ENCODE measurements around the gene HDAC7. TPM values are rescaled to one million over a fixed set of nuclear protein-coding genes. Genes with fewer than 3 reads are reported as not detected.

HDAC7 gene
- total RNA-seq, 2 experiments from 2014 or later = 331 to 385 TPM

DNA sequence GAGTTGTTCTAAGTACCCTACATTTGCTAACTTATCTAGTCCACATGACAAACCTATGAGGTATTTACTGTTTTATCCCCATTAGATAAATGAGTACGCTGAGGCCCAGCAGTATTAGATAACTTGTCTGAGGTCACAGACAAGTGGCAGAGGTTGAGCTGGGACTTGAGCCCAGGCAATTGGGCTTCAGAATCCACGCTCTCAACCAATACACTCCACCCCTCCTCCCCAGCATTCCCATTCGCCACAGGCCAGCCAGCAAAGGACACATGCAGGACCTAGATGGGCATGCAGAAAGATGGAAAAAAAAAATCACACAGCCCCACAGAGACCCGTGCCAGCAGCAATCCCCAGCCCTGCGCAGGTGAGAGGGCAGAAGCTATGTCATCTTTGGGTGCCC, 12.4 kb downstream of the HDAC7 start:
- CTCF ChIA-PET = interaction anchor here (0.5 to 8.4 kb wide), 14 partner anchors 9 to 389 kb away, joined by 3 to 303 read pairs (median 6); no protein-coding TSS in a partner anchor
- POLR2A ChIA-PET = interaction anchor here (0.9 to 11.0 kb wide), 6 partner anchors 13 to 77 kb away, joined by 3 to 215 read pairs (median 4); no protein-coding TSS in a partner anchor
- H3K36me3 Mint-ChIP-seq (ENCODE audit: low read depth) = peaks cover 71% of the 10 kb centered on the region

DNA sequence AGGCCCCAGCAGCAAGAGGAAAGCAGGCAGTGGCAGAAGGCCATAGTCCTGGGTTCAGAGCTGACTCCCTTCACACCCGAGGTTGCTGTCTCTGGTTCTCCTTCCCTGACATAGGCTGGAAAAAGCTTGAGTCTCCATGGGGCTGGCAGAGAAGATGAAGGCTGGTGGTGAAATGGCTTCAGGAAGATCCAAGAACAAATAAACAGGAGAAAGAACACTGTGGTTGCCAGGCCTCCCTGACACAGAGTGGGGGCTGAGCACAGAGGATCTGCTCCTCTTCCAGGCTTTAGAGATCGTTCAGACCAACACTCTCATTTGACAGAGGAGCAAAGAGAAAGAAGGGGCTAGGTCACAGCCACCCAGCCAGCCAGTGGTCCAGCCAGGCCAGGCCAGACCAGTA, 14.3 kb downstream of the HDAC7 start:
- CTCF ChIA-PET = interaction anchor here (0.8 to 3.5 kb wide), 10 partner anchors 13 to 154 kb away, joined by 3 to 32 read pairs (median 4); no protein-coding TSS in a partner anchor
- ATAC-seq (no peak), DNase-seq (no peak)
- Mint-ChIP-seq H3K9me3 (ENCODE audit: low read depth) (no peaks in the 10 kb centered on the region), H3K36me3 (ENCODE audit: low read depth) (peaks cover 67% of the 10 kb centered on the region), H3K27ac (peak overlapping the region; percentile 94), H3K4me3 (peak overlapping the region; percentile 61), H3K27me3 (no peaks in the 10 kb centered on the region), H3K4me1 (peaks cover 95% of the 10 kb centered on the region)
- intact Hi-C loops (cut with DNase I, micrococcal nuclease) = loop anchor here (5.0 to 10.0 kb wide), 2 partner anchors 593 to 879 kb away; partner anchors contain the start of gene KANSL2 (in 1 of the 2)
- POLR2A ChIA-PET = interaction anchor here (11.0 kb wide), 1 partner anchor 28 kb away, joined by 215 read pairs; no protein-coding TSS in a partner anchor

More for the DNA sequence above, 12.4 kb downstream of the HDAC7 start:
- H3K4me1 Mint-ChIP-seq = peaks cover 96% of the 10 kb centered on the region
- intact Hi-C loops (cut with DNase I, micrococcal nuclease) = loop anchor here (5.0 to 10.0 kb wide), 2 partner anchors 595 to 877 kb away; partner anchors contain the start of gene KANSL2 (in 1 of the 2)
- no peaks in the 10 kb centered on the region for H3K9me3 Mint-ChIP-seq (ENCODE audit: low read depth)
- H3K27ac Mint-ChIP-seq = peak overlapping the region; percentile 94
- no peak for ATAC-seq
- H3K4me3 Mint-ChIP-seq = peak overlapping the region; percentile 61
- no peak for DNase-seq
- H3K27me3 Mint-ChIP-seq = no peaks in the 10 kb centered on the region

DNA sequence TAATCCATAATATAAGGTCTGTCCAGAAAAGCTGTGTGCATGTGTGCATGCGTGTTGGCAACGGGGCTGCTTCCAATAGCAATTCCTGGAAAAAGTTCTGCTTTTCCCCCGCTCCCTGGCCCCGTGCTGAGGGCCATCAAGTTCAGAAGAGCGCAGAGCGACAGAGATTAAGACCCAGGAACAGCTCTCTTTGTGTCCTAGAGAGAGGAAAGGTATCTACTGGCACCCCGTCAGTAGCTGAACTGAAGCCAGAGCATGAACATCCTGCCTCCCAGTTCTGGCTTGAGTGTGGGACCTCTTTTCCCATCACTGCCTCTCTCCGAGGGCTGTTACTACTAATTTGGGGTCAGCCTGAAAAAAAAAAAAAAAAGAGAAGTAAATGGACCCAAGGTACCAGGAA, 15.5 kb downstream of the HDAC7 start:
- no peak for DNase-seq
- H3K4me1 Mint-ChIP-seq = peaks cover 96% of the 10 kb centered on the region
- H3K9me3 Mint-ChIP-seq (ENCODE audit: low read depth) = no peaks in the 10 kb centered on the region
- ATAC-seq = no peak
- H3K36me3 Mint-ChIP-seq (ENCODE audit: low read depth) = peaks cover 76% of the 10 kb centered on the region
- peak overlapping the region; percentile 61 for H3K4me3 Mint-ChIP-seq
- CTCF ChIA-PET = interaction anchor here (0.6 to 3.3 kb wide), 7 partner anchors 12 to 61 kb away, joined by 3 to 13 read pairs (median 5); no protein-coding TSS in a partner anchor
- H3K27me3 Mint-ChIP-seq = no peaks in the 10 kb centered on the region
- intact Hi-C loops (cut with DNase I, micrococcal nuclease) = loop anchor here in 1 of 2 experiments (5.0 to 10.0 kb wide), 2 partner anchors 143 to 881 kb away; partner anchors contain the start of gene KANSL2
- POLR2A ChIA-PET = interaction anchor here (0.6 to 1.4 kb wide), 4 partner anchors 9 to 34 kb away, joined by 3 to 8 read pairs (median 5); no protein-coding TSS in a partner anchor
- peak overlapping the region; percentile 94 for H3K27ac Mint-ChIP-seq

DNA sequence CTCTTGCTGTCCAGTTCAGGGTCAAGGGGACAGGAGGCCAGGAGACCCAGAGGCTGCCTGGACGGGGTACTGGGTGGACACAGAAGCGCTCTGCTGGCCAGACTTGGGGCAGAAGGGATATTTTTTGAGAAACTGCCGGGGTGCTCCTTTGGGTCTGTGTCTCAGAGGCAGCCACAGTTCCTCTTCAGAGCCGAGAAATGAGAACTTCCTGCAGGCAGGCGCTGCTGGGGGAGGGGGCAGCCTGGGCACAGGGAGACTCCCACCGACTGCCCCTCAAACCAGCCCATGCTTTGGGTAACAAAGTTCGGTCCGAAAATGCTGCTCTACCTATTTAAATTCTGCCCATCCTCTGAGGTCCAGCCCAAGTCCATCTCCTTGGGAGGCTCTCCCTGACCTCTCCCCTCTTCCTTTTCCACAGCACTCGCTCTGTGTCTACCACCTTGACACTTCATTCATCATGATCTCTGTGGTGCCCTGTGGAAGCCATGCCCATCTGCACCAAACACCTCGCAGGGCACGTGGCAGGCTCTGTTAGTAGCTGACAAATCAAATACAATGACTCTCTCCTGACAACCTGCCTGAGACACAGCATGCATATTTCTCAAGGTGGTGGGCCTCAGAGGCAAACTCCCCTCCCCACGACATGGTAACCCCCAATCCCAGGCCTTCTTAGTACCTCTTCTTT, 16.4 kb downstream of the HDAC7 start:
- peak overlapping the region; percentile 94 for H3K27ac Mint-ChIP-seq
- ATAC-seq (peak; percentile 16), DNase-seq (no peak)
- POLR2A ChIA-PET = interaction anchor here (0.7 to 2.3 kb wide), 3 partner anchors 29 to 35 kb away, joined by 3 to 16 read pairs (median 8); no protein-coding TSS in a partner anchor
- intact Hi-C loops (cut with DNase I, micrococcal nuclease) = loop anchor here in 1 of 2 experiments (5.0 to 10.0 kb wide), 2 partner anchors 144 to 881 kb away; partner anchors contain the start of gene KANSL2
- peaks cover 91% of the 10 kb centered on the region for H3K4me1 Mint-ChIP-seq
- H3K4me3 Mint-ChIP-seq = peak overlapping the region; percentile 29
- no peaks in the 10 kb centered on the region for H3K9me3 Mint-ChIP-seq (ENCODE audit: low read depth)
- CTCF ChIA-PET = interaction anchor here (0.8 to 3.3 kb wide), 6 partner anchors 14 to 61 kb away, joined by 3 to 18 read pairs (median 8); no protein-coding TSS in a partner anchor
- peaks cover 76% of the 10 kb centered on the region for H3K36me3 Mint-ChIP-seq (ENCODE audit: low read depth)
- no peaks in the 10 kb centered on the region for H3K27me3 Mint-ChIP-seq

DNA sequence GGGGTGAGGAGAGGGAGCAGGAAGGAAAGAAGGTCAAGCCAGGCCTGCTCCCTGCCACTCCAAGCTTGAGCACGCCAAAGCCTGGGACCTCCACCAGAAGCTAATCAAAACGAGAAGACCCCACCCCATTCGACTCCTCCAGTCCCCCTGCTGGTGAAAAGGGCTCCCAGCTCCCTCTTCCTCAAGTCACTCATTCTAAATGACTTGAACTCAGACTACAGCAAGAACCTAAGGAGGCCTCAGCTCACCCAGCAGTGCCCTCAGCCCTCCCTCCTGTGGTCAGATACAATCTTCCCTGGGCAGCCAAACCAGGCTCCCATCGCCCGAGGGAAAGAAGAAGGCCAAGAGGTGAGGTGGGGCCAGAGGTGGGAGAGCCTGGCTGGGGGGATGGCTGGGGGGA, 17.4 kb downstream of the HDAC7 start:
- Mint-ChIP-seq H3K9me3 (ENCODE audit: low read depth) (no peaks in the 10 kb centered on the region), H3K36me3 (ENCODE audit: low read depth) (peaks cover 78% of the 10 kb centered on the region), H3K4me3 (no peak overlapping the region), H3K27ac (peak overlapping the region; percentile 94), H3K4me1 (peaks cover 83% of the 10 kb centered on the region), H3K27me3 (no peaks in the 10 kb centered on the region)
- intact Hi-C loops (cut with DNase I, micrococcal nuclease) = loop anchor here in 1 of 2 experiments (5.0 to 10.0 kb wide), 2 partner anchors 145 to 882 kb away; partner anchors contain the start of gene KANSL2
- CTCF ChIA-PET = interaction anchor here (0.6 to 7.2 kb wide), 22 partner anchors 8 to 191 kb away, joined by 3 to 71 read pairs (median 5); partner anchors contain the start of gene VDR
- no peak for DNase-seq
- ATAC-seq = peak; percentile 22
- POLR2A ChIA-PET = interaction anchor here (2.3 kb wide), 1 partner anchor 30 kb away, joined by 16 read pairs; no protein-coding TSS in a partner anchor

DNA sequence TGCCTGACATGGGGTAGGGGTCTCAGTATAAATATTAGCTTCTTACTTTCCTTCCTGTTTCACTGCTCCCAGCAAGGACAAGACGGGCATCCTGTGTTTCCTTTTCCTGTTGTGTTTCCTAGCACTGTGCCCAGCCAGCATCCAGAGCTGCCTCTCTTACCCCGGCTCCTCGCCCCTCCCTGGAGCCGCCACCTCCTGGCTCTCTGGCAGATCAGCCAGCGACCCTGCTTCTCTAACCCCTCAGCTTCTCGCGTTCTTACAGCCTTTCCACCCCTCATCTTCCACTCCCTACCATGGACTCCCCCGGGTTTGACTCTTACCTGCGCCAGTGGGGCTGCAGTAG, 17.8 kb downstream of the HDAC7 start:
- Mint-ChIP-seq H3K9me3 (ENCODE audit: low read depth) (no peaks in the 10 kb centered on the region), H3K27ac (peak overlapping the region; percentile 94), H3K27me3 (no peaks in the 10 kb centered on the region), H3K4me3 (no peak overlapping the region), H3K36me3 (ENCODE audit: low read depth) (peaks cover 75% of the 10 kb centered on the region), H3K4me1 (peaks cover 79% of the 10 kb centered on the region)
- ChIA-PET CTCF (interaction anchor here (0.6 to 7.2 kb wide), 22 partner anchors 8 to 1116 kb away, joined by 3 to 71 read pairs (median 5); partner anchors contain the start of genes RAPGEF3 and VDR), POLR2A (interaction anchor here (2.3 kb wide), 1 partner anchor 31 kb away, joined by 16 read pairs; no protein-coding TSS in a partner anchor)
- DNase-seq = no peak
- intact Hi-C loops (cut with DNase I, micrococcal nuclease) = loop anchor here in 1 of 2 experiments (5.0 to 10.0 kb wide), 2 partner anchors 145 to 883 kb away; partner anchors contain the start of gene KANSL2
- ATAC-seq = no peak

DNA sequence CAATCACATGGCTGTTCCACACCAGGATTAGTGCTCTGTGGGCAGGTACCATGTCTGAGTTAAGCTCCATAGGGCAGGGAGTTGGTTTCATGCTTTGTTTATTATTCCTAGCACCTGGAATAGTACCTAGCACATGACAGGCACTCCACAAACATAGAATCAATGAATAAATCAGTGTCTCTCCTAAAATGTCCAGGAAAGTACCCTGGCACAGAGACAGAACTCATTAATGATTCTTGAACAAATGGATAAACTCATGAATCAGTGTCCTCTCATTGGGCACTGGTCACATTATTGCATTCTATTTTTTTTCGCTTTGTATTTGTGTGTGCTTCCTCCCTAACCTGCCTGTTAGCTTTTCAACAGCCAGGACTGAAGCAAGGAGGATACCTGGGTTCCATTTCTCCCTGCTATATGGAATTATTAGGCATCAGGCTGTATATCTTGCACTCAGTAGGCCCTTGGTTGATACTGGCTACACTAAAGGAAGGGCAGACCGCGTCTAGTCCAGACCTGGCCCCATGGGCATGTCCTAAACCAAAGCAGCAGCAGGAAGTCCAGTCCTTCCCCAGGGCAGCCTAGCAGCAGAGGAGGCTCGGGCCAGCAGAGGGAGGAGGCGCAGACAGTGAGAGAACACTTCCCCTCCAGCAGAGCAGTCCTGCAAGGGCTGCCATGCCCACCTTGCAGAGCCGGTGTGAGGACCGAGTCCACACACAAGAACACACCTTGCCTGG, 18.4 kb downstream of the HDAC7 start:
- no peak for ATAC-seq
- intact Hi-C loops (cut with DNase I, micrococcal nuclease) = loop anchor here in 1 of 2 experiments (5.0 to 10.0 kb wide), 2 partner anchors 146 to 883 kb away; partner anchors contain the start of gene KANSL2
- no peaks in the 10 kb centered on the region for H3K9me3 Mint-ChIP-seq (ENCODE audit: low read depth)
- no peak for DNase-seq
- H3K27me3 Mint-ChIP-seq = no peaks in the 10 kb centered on the region
- CTCF ChIA-PET = interaction anchor here (0.6 to 7.2 kb wide), 17 partner anchors 8 to 1117 kb away, joined by 3 to 71 read pairs (median 5); partner anchors contain the start of gene RAPGEF3
- peaks cover 74% of the 10 kb centered on the region for H3K4me1 Mint-ChIP-seq
- POLR2A ChIA-PET = interaction anchor here (0.9 to 2.3 kb wide), 2 partner anchors 24 to 31 kb away, joined by 3 to 16 read pairs; no protein-coding TSS in a partner anchor
- peaks cover 71% of the 10 kb centered on the region for H3K36me3 Mint-ChIP-seq (ENCODE audit: low read depth)
- peak overlapping the region; percentile 94 for H3K27ac Mint-ChIP-seq
- H3K4me3 Mint-ChIP-seq = no peak overlapping the region

DNA sequence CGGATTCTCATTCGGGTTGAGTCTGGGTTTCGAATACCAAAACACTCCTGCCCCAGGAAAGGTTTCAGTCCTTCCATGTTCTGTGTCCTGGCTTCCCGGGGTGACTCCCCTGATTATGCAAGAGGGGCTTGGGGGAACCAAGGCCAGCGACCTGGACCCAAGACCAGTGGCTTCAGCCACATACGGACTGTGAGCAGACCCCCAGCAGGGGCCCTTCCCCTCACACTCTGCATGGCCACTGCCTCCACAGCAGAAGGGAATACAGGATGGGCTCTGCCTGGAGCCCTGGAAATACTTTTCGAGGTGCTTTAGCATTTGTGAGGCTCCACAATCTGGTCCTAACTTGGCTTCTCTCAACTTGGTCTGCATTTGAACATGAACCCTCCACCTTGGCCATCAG, 19.1 kb downstream of the HDAC7 start:
- Mint-ChIP-seq H3K36me3 (ENCODE audit: low read depth) (peaks cover 63% of the 10 kb centered on the region), H3K27me3 (no peaks in the 10 kb centered on the region), H3K27ac (peak overlapping the region; percentile 76), H3K4me3 (no peak overlapping the region), H3K9me3 (ENCODE audit: low read depth) (no peaks in the 10 kb centered on the region), H3K4me1 (peaks cover 66% of the 10 kb centered on the region)
- ChIA-PET POLR2A (interaction anchor here (0.9 to 2.3 kb wide), 2 partner anchors 23 to 32 kb away, joined by 3 to 16 read pairs; no protein-coding TSS in a partner anchor), CTCF (interaction anchor here (0.9 to 7.2 kb wide), 9 partner anchors 10 to 68 kb away, joined by 3 to 71 read pairs (median 8); no protein-coding TSS in a partner anchor)
- no peak for DNase-seq
- intact Hi-C loops (cut with DNase I, micrococcal nuclease) = loop anchor here in 1 of 2 experiments (5.0 to 10.0 kb wide), 2 partner anchors 147 to 884 kb away; partner anchors contain the start of gene KANSL2
- no peak for ATAC-seq

DNA sequence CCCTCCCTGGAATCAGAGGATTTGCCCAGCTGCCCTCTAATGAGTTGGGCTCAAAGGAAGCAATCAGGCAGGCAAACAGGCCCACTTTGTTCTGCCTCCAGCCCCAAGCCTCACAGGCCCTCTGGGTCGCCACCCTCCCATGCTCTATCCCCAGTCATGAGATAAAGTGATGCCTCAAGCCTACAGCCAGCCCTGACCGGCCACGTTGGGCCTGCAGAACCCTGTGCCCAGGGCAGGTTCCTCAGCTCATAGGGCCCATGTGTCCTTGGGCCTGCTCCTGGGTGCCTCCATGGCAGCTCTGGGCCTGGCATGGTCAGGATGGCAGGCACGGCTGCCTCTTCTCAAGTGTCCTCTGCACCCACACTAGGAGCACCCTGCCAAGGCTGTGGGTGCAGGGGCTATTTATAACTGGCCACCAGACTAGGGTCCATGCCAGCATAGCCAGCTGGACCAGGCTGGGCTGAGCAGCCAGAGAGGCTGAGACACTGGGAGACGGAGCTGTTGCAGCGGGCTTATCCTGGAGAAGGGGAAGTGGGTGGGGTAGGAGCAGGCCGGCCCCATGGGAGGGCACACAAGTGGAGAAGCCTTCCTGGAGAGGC, 20.2 kb downstream of the HDAC7 start:
- ATAC-seq = no peak
- CTCF ChIA-PET = interaction anchor here (0.7 to 7.2 kb wide), 8 partner anchors 9 to 69 kb away, joined by 3 to 71 read pairs (median 4); no protein-coding TSS in a partner anchor
- Mint-ChIP-seq H3K36me3 (ENCODE audit: low read depth) (peaks cover 59% of the 10 kb centered on the region), H3K27ac (peak overlapping the region; percentile 69), H3K27me3 (no peaks in the 10 kb centered on the region), H3K4me1 (peaks cover 55% of the 10 kb centered on the region), H3K9me3 (ENCODE audit: low read depth) (no peaks in the 10 kb centered on the region), H3K4me3 (no peak overlapping the region)
- no peak for DNase-seq
- intact Hi-C loops (cut with DNase I, micrococcal nuclease) = no loop called here
- POLR2A ChIA-PET = no interaction called here

DNA sequence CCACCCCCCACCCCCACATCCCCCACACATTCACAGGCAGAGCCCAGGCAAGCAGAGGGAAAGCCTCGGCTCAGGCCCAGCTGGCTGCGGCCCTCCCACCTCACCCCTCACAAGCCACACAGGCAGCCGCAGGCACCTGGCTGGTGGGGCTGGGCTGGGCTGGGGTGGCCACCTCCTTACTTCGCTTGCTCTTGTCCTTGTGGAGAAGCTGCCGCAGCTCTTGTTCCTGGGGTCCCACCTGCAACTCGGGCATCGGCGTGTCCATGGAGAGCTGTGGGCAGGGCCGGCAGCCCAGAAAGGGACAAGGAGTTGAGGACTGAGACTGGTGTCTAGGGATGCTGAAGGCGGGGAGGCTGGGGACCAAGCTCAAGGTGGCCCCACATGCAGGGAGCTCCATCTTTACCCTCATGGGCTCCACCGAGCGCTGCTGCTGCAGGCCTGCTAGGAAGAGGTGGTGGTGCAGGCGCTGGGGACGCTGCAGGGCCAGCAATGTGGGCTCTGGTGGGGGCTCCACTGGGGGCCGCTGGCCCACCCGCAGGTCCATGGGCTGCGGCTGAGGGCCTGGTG, 21.2 kb downstream of the HDAC7 start:
- ChIA-PET CTCF (interaction anchor here (0.7 to 7.2 kb wide), 6 partner anchors 10 to 40 kb away, joined by 3 to 71 read pairs (median 6); no protein-coding TSS in a partner anchor), POLR2A (interaction anchor here (1.4 kb wide), 1 partner anchor 41 kb away, joined by 5 read pairs; no protein-coding TSS in a partner anchor)
- DNase-seq = no peak
- peaks cover 45% of the 10 kb centered on the region for H3K4me1 Mint-ChIP-seq
- no peak overlapping the region for H3K4me3 Mint-ChIP-seq
- ATAC-seq = no peak
- no peaks in the 10 kb centered on the region for H3K9me3 Mint-ChIP-seq (ENCODE audit: low read depth)
- H3K27ac Mint-ChIP-seq = peak overlapping the region; percentile 75
- H3K27me3 Mint-ChIP-seq = no peaks in the 10 kb centered on the region
- intact Hi-C loops (cut with DNase I, micrococcal nuclease) = no loop called here
- H3K36me3 Mint-ChIP-seq (ENCODE audit: low read depth) = peaks cover 56% of the 10 kb centered on the region

All from activated CD4-positive, alpha-beta T cell treated with anti-CD3 and anti-CD28 coated beads for 36 hours (primary cell).